K562 (cell line): ENCODE measurements around the gene TMEM163.

Source experiments
- BCOR ChIP-seq: fragments of 450-650 bp; IDR thresholded peaks from 2 replicates; pipeline ENCODE4 v1.6.1; 2016
- CBX1 ChIP-seq: sonication (generic); IDR thresholded peaks from 2 replicates; pipeline ENCODE4 v1.6.1; 2016; ENCODE audit warnings: antibody characterized with exemption, low read depth, mild to moderate bottlenecking
- ESRRA ChIP-seq: fragments of 450-650 bp; IDR thresholded peaks from 2 replicates; pipeline ENCODE4 v1.6.1; 2014; ENCODE audit warnings: low read depth, mild to moderate bottlenecking, moderate library complexity, borderline replicate concordance
- POLR2AphosphoS5 ChIP-seq: IDR thresholded peaks from 2 replicates; pipeline ENCODE4 v1.6.1; 2011; ENCODE audit warnings: mild to moderate bottlenecking, low read depth, low read length, moderate library complexity; ENCODE audit not compliant: control insufficient read depth, insufficient read depth
- PRPF4 ChIP-seq: fragments of 200-400 bp; formaldehyde crosslinking; IDR thresholded peaks from one replicate; pipeline ENCODE4 v1.6.1; 2017; ENCODE audit warnings: low read length, low read depth, mild to moderate bottlenecking; ENCODE audit not compliant: insufficient read depth, poor library complexity, severe bottlenecking
- ZHX1 ChIP-seq: fragments of 150-350 bp; conservative IDR thresholded peaks from 2 replicates; pipeline ENCODE4 v1.6.1; 2014; ENCODE audit warnings: low read length

GRCh38 chr2:134575888-134576287 lies 142.9 kb downstream of the TMEM163 start:
- TF ChIP-seq PRPF4 (no peak), ESRRA (no peak), ZHX1 (no peak), POLR2AphosphoS5 (no peak), CBX1 (no peak), BCOR (no peak)
